Endothelial cell of umbilical vein (primary cell): ENCODE data around the gene ZNF593. TPM values are rescaled to one million over a fixed set of nuclear protein-coding genes. Genes with fewer than 3 reads are reported as not detected.

Experiments used
- BruUV-seq: library from RNA; stranded (reverse); fragments of 400-500 nt; replicated peaks from 2 replicates; lab custom pipeline; 2021; lab: Mats Ljungman, UMichigan
- CTCF ChIA-PET: fragments of 300-600, 350-600 bp; sonication (Branson Sonifier 250); formaldehyde crosslinking; loops from one replicate; lab custom pipeline; 2021; ENCODE audit warnings: antibody characterized with exemption, inconsistent platforms; lab: Charles Lee
- POLR2A ChIA-PET: fragments of 300-600, 350-600 bp; sonication (Branson Sonifier 250); formaldehyde crosslinking; loops from one replicate; lab custom pipeline; 2021; ENCODE audit warnings: antibody characterized with exemption, inconsistent platforms; lab: Charles Lee
- DNase-seq: peaks from one replicate; pipeline ENCODE4 v3.0.0-alpha.2; 2011; ENCODE audit warnings: low read depth, low spot score
- FAIRE-seq: peaks from 2 replicates; lab custom pipeline; 2011; peaks lifted over from hg19 to GRCh38; lab: Jason Lieb, UNC
- H2AFZ ChIP-seq: 2 replicates; pipeline ENCODE4 v1.6.0; 2012; ENCODE audit warnings: low read depth, low read length, control low read depth, inconsistent platforms
- H3K27ac ChIP-seq: 2 replicates; pipeline ENCODE4 v1.5.1; 2011; ENCODE audit warnings: low read depth, mild to moderate bottlenecking, control low read depth, low read length, moderate library complexity; ENCODE audit not compliant: insufficient read depth
- H3K27me3 ChIP-seq, 2 experiments: 2 replicates each; pipeline versions ENCODE4 v1.6.0 to v1.6.1; 2011; ENCODE audit warnings: low read length in 2 of 2, mixed read lengths in 1 of 2; ENCODE audit not compliant: control insufficient read depth in 2 of 2, insufficient read depth in 2 of 2
- H3K36me3 ChIP-seq, 2 experiments: 2 replicates in 1 of 2; 3 replicates in 1 of 2; pipeline ENCODE4 v1.5.1; 2011; ENCODE audit warnings: low read length in 2 of 2, mild to moderate bottlenecking in 1 of 2, moderate library complexity in 1 of 2; ENCODE audit not compliant: control insufficient read depth in 2 of 2, insufficient read depth in 2 of 2; ENCODE audit errors: extremely low read depth in 1 of 2
- H3K4me1 ChIP-seq: 3 replicates; pipeline ENCODE4 v1.5.1; 2011; ENCODE audit warnings: mild to moderate bottlenecking, low read length; ENCODE audit not compliant: control insufficient read depth, insufficient read depth; ENCODE audit errors: extremely low read depth
- H3K4me2 ChIP-seq: 2 replicates; pipeline ENCODE4 v1.6.1; 2011; ENCODE audit warnings: low read length, control low read depth, mixed read lengths; ENCODE audit not compliant: insufficient read depth
- H3K4me3 ChIP-seq, 3 experiments: fragments of 200-600 bp in 1 of 3; sonication (generic), shearing (Covaris generic) in 1 of 3; replicated peaks in 1 of 3; 2 replicates each; pipeline ENCODE4 v1.5.1; 2011 to 2016; ENCODE audit warnings: control low read depth in 3 of 3, low read length in 3 of 3, mild to moderate bottlenecking in 2 of 3, inconsistent platforms in 1 of 3, low read depth in 1 of 3, moderate library complexity in 1 of 3; ENCODE audit not compliant: insufficient read depth in 1 of 3
- H3K79me2 ChIP-seq: 2 replicates; pipeline ENCODE4 v1.6.0; 2012; ENCODE audit warnings: low read length, inconsistent platforms; ENCODE audit not compliant: control insufficient read depth, insufficient read depth
- H3K9ac ChIP-seq: replicated peaks from 2 replicates; pipeline ENCODE3; 2011; ENCODE audit warnings: low read length, control low read depth; ENCODE audit not compliant: insufficient read depth; ENCODE audit errors: extremely low read depth
- H3K9me1 ChIP-seq: replicated peaks from 3 replicates; pipeline ENCODE4 v1.6.0; 2011; ENCODE audit warnings: mild to moderate bottlenecking, low read length; ENCODE audit not compliant: control insufficient read depth, insufficient read depth; ENCODE audit errors: extremely low read depth
- H3K9me3 ChIP-seq: replicated peaks from 2 replicates; pipeline ENCODE4 v1.5.1; 2012; ENCODE audit warnings: low read length, inconsistent platforms; ENCODE audit not compliant: control insufficient read depth, insufficient read depth
- H4K20me1 ChIP-seq: replicated peaks from 2 replicates; pipeline ENCODE3; 2011; ENCODE audit warnings: mild to moderate bottlenecking, low read length; ENCODE audit not compliant: control insufficient read depth, insufficient read depth; ENCODE audit errors: extremely low read depth
- CTCF ChIP-seq, 2 donors: IDR thresholded peaks; 1 replicate in 1 of 2; 2 replicates in 1 of 2; pipeline ENCODE4 v1.5.1; 2011; ENCODE audit warnings: low read length in 2 of 2, mild to moderate bottlenecking in 2 of 2, moderate library complexity in 2 of 2, control low read depth in 1 of 2, inconsistent platforms in 1 of 2, low read depth in 1 of 2; ENCODE audit not compliant: insufficient read depth in 1 of 2; ENCODE audit errors: extremely low read depth in 1 of 2
- EZH2 ChIP-seq: IDR thresholded peaks from 2 replicates; pipeline ENCODE4 v1.6.1; 2012; ENCODE audit warnings: borderline replicate concordance, low read depth, mild to moderate bottlenecking, moderate library complexity, low read length, inconsistent platforms; ENCODE audit not compliant: severe bottlenecking
- FOS ChIP-seq: IDR thresholded peaks from 2 replicates; pipeline ENCODE4 v1.6.1; 2011; ENCODE audit warnings: mild to moderate bottlenecking, low read length, moderate library complexity, borderline replicate concordance; ENCODE audit not compliant: insufficient read depth
- GATA2 ChIP-seq: IDR thresholded peaks from 2 replicates; pipeline ENCODE4 v1.7.0; 2011; ENCODE audit warnings: low read depth, mild to moderate bottlenecking, moderate library complexity, mixed read lengths, low read length; ENCODE audit not compliant: insufficient read length, insufficient read depth
- JUN ChIP-seq: IDR thresholded peaks from 2 replicates; pipeline ENCODE4 v1.6.1; 2011; ENCODE audit warnings: borderline replicate concordance, low read depth; ENCODE audit not compliant: insufficient read length, insufficient read depth
- MAX ChIP-seq: IDR thresholded peaks from 2 replicates; pipeline ENCODE4 v1.6.1; 2011; ENCODE audit not compliant: insufficient read depth, insufficient read length
- MYC ChIP-seq: IDR thresholded peaks from one replicate; pipeline ENCODE4 v1.6.1; 2011; ENCODE audit warnings: mild to moderate bottlenecking, low read depth, low read length
- POLR2A ChIP-seq: IDR thresholded peaks from 2 replicates; pipeline ENCODE4 v1.6.1; 2012; ENCODE audit warnings: low read depth, mild to moderate bottlenecking, control low read depth, low read length
- POLR2AphosphoS5 ChIP-seq: IDR thresholded peaks from 2 replicates; pipeline ENCODE4 v1.6.1; 2012; ENCODE audit warnings: low read depth, mild to moderate bottlenecking, control low read depth, low read length, moderate library complexity; ENCODE audit not compliant: insufficient read depth
- dilution Hi-C: fragments of 300-500 bp; cut with MboI; formaldehyde crosslinking; loops from one replicate; pipeline ENCODE4 v1.15.0; 2019; ENCODE audit warnings: low sequenced_read_pairs; ENCODE audit not compliant: extremely low pct_ligation_motif_present
- intact Hi-C: fragments of 100-400 bp; cut with micrococcal nuclease; formaldehyde crosslinking; loops from one replicate; pipeline ENCODE4 v1.10.0; 2022
- polyA plus RNA-seq, 4 experiments: library from polyadenylated mRNA; depleted of rRNA in 3 of 4; stranded (reverse) in 3 of 4; unstranded in 1 of 4; fragments of >200 nt; gene quantifications; 2 replicates each; pipeline versions ENCODE4 v1.2.1 to v1.2.3, GENCODE V29; 2011 to 2012; ENCODE audit warnings: missing spikeins in 1 of 4
- total RNA-seq: library from RNA; stranded (reverse); gene quantifications from 2 replicates; pipeline ENCODE4 v1.2.3, GENCODE V29; 2021

Gene ZNF593
- total and polyA plus RNA-seq, 2 donors (not counting 3 experiments of a cell fraction or from before 2014, with no cell fraction given): 30.5 to 71.0 TPM

DNA sequence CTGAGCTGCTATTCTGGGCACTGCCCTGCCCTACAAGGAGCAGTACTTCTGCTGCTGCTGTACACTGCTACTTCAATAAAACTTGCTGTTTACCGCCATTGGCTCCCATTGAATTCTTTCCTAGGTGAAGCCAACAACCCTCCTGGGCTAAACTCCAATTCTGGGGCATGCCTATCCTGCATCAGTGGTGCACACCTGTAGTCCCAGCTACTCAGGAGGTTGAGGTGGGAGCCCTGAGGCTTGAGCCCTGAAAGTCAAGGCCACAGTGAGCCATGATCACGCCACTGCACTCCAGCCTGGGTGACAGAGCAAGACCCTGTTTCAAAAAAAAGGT lies 36.9 kb upstream of the ZNF593 start:
- no peak overlapping the region for H3K27ac ChIP-seq
- H4K20me1 ChIP-seq: no peaks in the 10 kb centered on the region
- no peaks in the 10 kb centered on the region for H3K9me3 ChIP-seq
- H3K36me3 ChIP-seq: no peaks in the 10 kb centered on the region
- H3K79me2 ChIP-seq: no peaks in the 10 kb centered on the region
- intact Hi-C loops: no loop called here
- ChIA-PET CTCF (interaction anchor here (1.9 kb wide), 1 partner anchor 12 kb away, joined by 10 read pairs; no protein-coding TSS in a partner anchor), POLR2A (interaction anchor here (0.7 kb wide), 1 partner anchor 95 kb away, joined by 3 read pairs; no protein-coding TSS in a partner anchor)
- DNase-seq: no peak
- no TSS peak for BruUV-seq
- H3K27me3 ChIP-seq: no peaks in the 10 kb centered on the region
- no peak for FAIRE-seq
- H3K4me2 ChIP-seq: no peak overlapping the region
- H3K9me1 ChIP-seq: no peaks in the 10 kb centered on the region
- H3K4me1 ChIP-seq: peaks cover under 1% of the 10 kb centered on the region
- dilution Hi-C loops: no loop called here
- no peak overlapping the region for H2AFZ ChIP-seq
- H3K4me3 ChIP-seq: no peak overlapping the region
- no peak overlapping the region for H3K9ac ChIP-seq
- TF ChIP-seq MYC (no peak), FOS (no peak), POLR2AphosphoS5 (no peak), EZH2 (no peak), POLR2A (no peak), CTCF (IDR thresholded peaks at IDR 0.05; ENCODE audit: extremely low read depth in 1 of 2, insufficient read depth in 1 of 2, low read depth in 1 of 2, low read length in 2 of 2) (no peak), JUN (no peak), GATA2 (no peak), MAX (no peak)
